Tongue (tissue), 2 donors: Measurements from ENCODE around the gene TPST2. TPM values are rescaled to one million over a fixed set of nuclear protein-coding genes. Genes with fewer than 3 reads are reported as not detected.
"Not testable (repeated sequence)": the region's sequence is repeated elsewhere in the genome, so short reads cannot be mapped to it uniquely, and the experiment has no call there.

Source experiments
- DNase-seq: peaks from one replicate; pipeline ENCODE4 v3.0.0-alpha.2; 2015
- total RNA-seq: library from RNA; depleted of rRNA; stranded (reverse); fragments of >200 nt; gene quantifications from one replicate; pipeline ENCODE4 v1.2.3, GENCODE V29; 2014

TPST2 gene
- total RNA-seq, result 13.1 TPM

GRCh38 chr22:26589845-26590736 lies at the start of gene TPST2:
Gene TPST2 (minus strand): TSS chr22:26590132. CDS start chr22:26541630, 48,502 bp downstream.
- DNase-seq, result peak; percentile 89

- DNase-seq, result no peak
These were observed 46.4 kb upstream of the TPST2 start for GRCh38 chr22:26636296-26636695.

GRCh38 chr22:26635117-26635516 lies 45.2 kb upstream of the TPST2 start:
- DNase-seq, result no peak

GRCh38 chr22:26634189-26634588 lies 44.3 kb upstream of the TPST2 start:
- DNase-seq, result no peak

- no peak for DNase-seq
These were observed 42.7 kb upstream of the TPST2 start for GRCh38 chr22:26632422-26633155.

- DNase-seq, result no peak
These were observed 41.4 kb upstream of the TPST2 start for GRCh38 chr22:26631282-26631681.

GRCh38 chr22:26629988-26630761 lies 40.2 kb upstream of the TPST2 start:
- no peak for DNase-seq

GRCh38 chr22:26624803-26625202 lies 34.9 kb upstream of the TPST2 start:
- DNase-seq, result no peak

GRCh38 chr22:26623984-26624383 lies 34.1 kb upstream of the TPST2 start:
- no peak for DNase-seq

GRCh38 chr22:26621663-26622062 lies 31.7 kb upstream of the TPST2 start, which contains the start of gene CRYBA4:
Gene CRYBA4 (plus strand): TSS chr22:26621963. CDS start chr22:26622597, 634 bp downstream.
- no peak for DNase-seq

- no peak for DNase-seq
These were observed 30.3 kb upstream of the TPST2 start for GRCh38 chr22:26620197-26620596.

- DNase-seq, result no peak
These were observed 29.6 kb upstream of the TPST2 start for GRCh38 chr22:26619510-26619909.

- DNase-seq, result no peak
These were observed 28.5 kb upstream of the TPST2 start for GRCh38 chr22:26618455-26618854.

GRCh38 chr22:26617271-26618199 lies 27.6 kb upstream of the TPST2 start, which contains the start of gene CRYBB1:
Gene CRYBB1 (minus strand): TSS chr22:26618027. CDS start chr22:26616319, 1,708 bp downstream.
- no peak for DNase-seq

- DNase-seq, result peak; percentile 10
These were observed 26.7 kb upstream of the TPST2 start for GRCh38 chr22:26616650-26617049.

- DNase-seq, result no peak
These were observed 26.0 kb upstream of the TPST2 start for GRCh38 chr22:26615830-26616435.

GRCh38 chr22:26615149-26615548 lies 25.2 kb upstream of the TPST2 start:
- DNase-seq, result no peak

- DNase-seq, result no peak
These were observed 24.4 kb upstream of the TPST2 start for GRCh38 chr22:26614322-26614721.

- DNase-seq, result not testable (repeated sequence)
These were observed 23.8 kb upstream of the TPST2 start for GRCh38 chr22:26613753-26614152.

GRCh38 chr22:26612652-26613051 lies 22.7 kb upstream of the TPST2 start:
- DNase-seq, result no peak

GRCh38 chr22:26610996-26611395 lies 21.1 kb upstream of the TPST2 start:
- DNase-seq, result no peak
